GM23338 (cell line): ENCODE results near the gene ODAD2. TPM values are rescaled to one million over a fixed set of nuclear protein-coding genes. Genes with fewer than 3 reads are reported as not detected.

Source experiments
- ATAC-seq: fragments of 200-7000 bp; cut with Tn5 transposase; 3 replicates; pipeline ENCODE4 v1.9.1; 2020
- DNase-seq: peaks from one replicate; pipeline ENCODE4 v3.0.0-alpha.2; 2015; ENCODE audit warnings: low spot score
- H2AFZ ChIP-seq: fragments of 200-600 bp; sonication (generic); 2 replicates; pipeline ENCODE4 v1.8.0; 2016; ENCODE audit warnings: antibody characterized with exemption, mild to moderate bottlenecking, moderate library complexity
- H3F3A ChIP-seq: fragments of 200-600 bp; sonication (generic); replicated peaks from 2 replicates; pipeline ENCODE4 v1.8.0; 2017; ENCODE audit warnings: antibody characterized with exemption, mixed run types, low read depth
- H3K27ac ChIP-seq: fragments of 200-600 bp; sonication (generic); 2 replicates; pipeline ENCODE4 v1.6.1; 2016; ENCODE audit warnings: low read depth
- H3K27me3 ChIP-seq: fragments of 200-600 bp; sonication (generic); 2 replicates; pipeline ENCODE4 v1.8.0; 2016; ENCODE audit warnings: mild to moderate bottlenecking, mixed run types, moderate library complexity; ENCODE audit not compliant: insufficient read depth
- H3K36me3 ChIP-seq: fragments of 200-600 bp; sonication (generic); 2 replicates; pipeline ENCODE4 v1.8.0; 2016; ENCODE audit warnings: mild to moderate bottlenecking; ENCODE audit not compliant: insufficient read depth
- H3K4me1 ChIP-seq: fragments of 200-600 bp; sonication (generic); 2 replicates; pipeline ENCODE4 v1.8.0; 2016; ENCODE audit warnings: mild to moderate bottlenecking, moderate library complexity; ENCODE audit not compliant: insufficient read depth
- H3K4me2 ChIP-seq: fragments of 200-600 bp; sonication (generic); 2 replicates; pipeline ENCODE4 v1.7.1; 2017; ENCODE audit warnings: mixed run types
- H3K4me3 ChIP-seq: fragments of 200-600 bp; sonication (generic); 2 replicates; pipeline ENCODE4 v1.6.1; 2016; ENCODE audit warnings: mixed run types
- H3K79me2 ChIP-seq: fragments of 200-600 bp; sonication (generic); replicated peaks from 2 replicates; pipeline ENCODE4 v1.8.0; 2017; ENCODE audit warnings: mild to moderate bottlenecking; ENCODE audit not compliant: insufficient read depth
- H3K9me2 ChIP-seq: fragments of 200-600 bp; sonication (generic); 2 replicates; pipeline ENCODE4 v1.8.0; 2017; ENCODE audit not compliant: insufficient read depth
- H4K20me1 ChIP-seq: fragments of 200-600 bp; sonication (generic); replicated peaks from 2 replicates; pipeline ENCODE4 v1.8.0; 2017; ENCODE audit warnings: mild to moderate bottlenecking; ENCODE audit not compliant: insufficient read depth
- H3K27ac Mint-ChIP-seq: 2 replicates; pipeline ENCODE4 v1.8.0; 2020; ENCODE audit warnings: inconsistent platforms, mild to moderate bottlenecking, moderate library complexity, mixed read lengths
- H3K27me3 Mint-ChIP-seq: 3 replicates; pipeline ENCODE4 v1.8.0; 2022; ENCODE audit warnings: low read depth, mild to moderate bottlenecking, moderate library complexity, mixed read lengths, inconsistent platforms; ENCODE audit not compliant: insufficient read depth, poor library complexity
- H3K36me3 Mint-ChIP-seq: 3 replicates; pipeline ENCODE4 v1.8.0; 2021; ENCODE audit warnings: low read depth, mild to moderate bottlenecking, inconsistent platforms, moderate library complexity, mixed read lengths
- H3K4me1 Mint-ChIP-seq: 3 replicates; pipeline ENCODE4 v1.8.0; 2020; ENCODE audit warnings: mild to moderate bottlenecking, inconsistent platforms, mixed read lengths
- H3K4me3 Mint-ChIP-seq: 3 replicates; pipeline ENCODE4 v1.8.0; 2021; ENCODE audit warnings: moderate library complexity, mild to moderate bottlenecking, inconsistent platforms, mixed read lengths
- H3K9me3 Mint-ChIP-seq: 3 replicates; pipeline ENCODE4 v1.8.0; 2020; ENCODE audit warnings: moderate library complexity, mild to moderate bottlenecking, inconsistent platforms, mixed read lengths
- CREB1 ChIP-seq: fragments of 250-450 bp; sonication (Bioruptor Pico); IDR thresholded peaks from 2 replicates; pipeline ENCODE4 v1.5.0; 2020; ENCODE audit warnings: low read depth, mild to moderate bottlenecking, moderate library complexity
- CTCF ChIP-seq, 2 experiments: fragments of 200-600 bp in 1 of 2; sonication (generic) in 1 of 2; conservative IDR thresholded peaks; 2 replicates each; pipeline versions ENCODE4 v1.5.1 to v1.6.1; 2016 to 2017; ENCODE audit warnings: antibody characterized with exemption in 2 of 2, low read depth in 2 of 2, mild to moderate bottlenecking in 2 of 2, moderate library complexity in 1 of 2
- ETS1 ChIP-seq: IDR thresholded peaks from 2 replicates; pipeline ENCODE4 v1.6.1; 2016; ENCODE audit warnings: antibody characterized with exemption
- EZH2 ChIP-seq: fragments of 200-600 bp; sonication (generic); IDR thresholded peaks from one replicate; pipeline ENCODE4 v1.8.0; 2017; ENCODE audit warnings: antibody characterized with exemption, mild to moderate bottlenecking, low read depth; ENCODE audit not compliant: unreplicated experiment
- EZH2phosphoT487 ChIP-seq: fragments of 200-600 bp; sonication (generic); IDR thresholded peaks from one replicate; pipeline ENCODE4 v1.8.1; 2018; ENCODE audit warnings: antibody characterized with exemption; ENCODE audit not compliant: unreplicated experiment
- JUNB ChIP-seq: IDR thresholded peaks from one replicate; pipeline ENCODE4 v1.6.1; 2016; ENCODE audit warnings: antibody characterized with exemption; ENCODE audit not compliant: unreplicated experiment
- NANOG ChIP-seq: IDR thresholded peaks from 2 replicates; pipeline ENCODE4 v1.6.1; 2016; ENCODE audit warnings: antibody characterized with exemption, borderline replicate concordance
- POLR2AphosphoS5 ChIP-seq: IDR thresholded peaks from 2 replicates; pipeline ENCODE4 v1.6.1; 2016; ENCODE audit warnings: antibody characterized with exemption, low read depth
- REST ChIP-seq: IDR thresholded peaks from one replicate; pipeline ENCODE4 v1.6.1; 2018; ENCODE audit warnings: antibody characterized with exemption; ENCODE audit not compliant: unreplicated experiment
- STAT1 ChIP-seq: IDR thresholded peaks from one replicate; pipeline ENCODE4 v1.6.1; 2016; ENCODE audit warnings: antibody characterized with exemption; ENCODE audit not compliant: unreplicated experiment
- ZNF114 ChIP-seq: fragments of 250-450 bp; sonication (Bioruptor Pico); IDR thresholded peaks from 2 replicates; pipeline ENCODE4 v1.5.0; 2020; ENCODE audit warnings: mild to moderate bottlenecking, moderate library complexity
- ZNF331 ChIP-seq: fragments of 250-450 bp; sonication (Bioruptor Pico); IDR thresholded peaks from 2 replicates; pipeline ENCODE4 v1.5.0; 2020; ENCODE audit warnings: low read depth, mild to moderate bottlenecking, moderate library complexity
- ZNF462 ChIP-seq: fragments of 250-450 bp; sonication (Bioruptor Pico); IDR thresholded peaks from 2 replicates; pipeline ENCODE4 v1.5.0; 2020; ENCODE audit warnings: mild to moderate bottlenecking, moderate library complexity
- polyA plus RNA-seq: library from polyadenylated mRNA; unstranded; fragments of >200 nt; fragmentation: Nextera tagmentation; extraction: Ambion mirVana; gene quantifications from 2 replicates; pipeline ENCODE4 v1.2.1, GENCODE V29; 2016
- total RNA-seq: library from RNA; depleted of rRNA; stranded (reverse); fragments of >200 nt; shearing (Covaris generic); gene quantifications from 2 replicates; pipeline ENCODE4 v1.2.3, GENCODE V29; 2014

ODAD2 gene
- total and polyA plus RNA-seq, 2 experiments from 2014 or later, result 2.1 to 3.4 TPM

GRCh38 chr10:27997865-27998177 is 1.1 kb downstream of the ODAD2 start:
- Histone ChIP-seq H3K4me3 (peak overlapping the region; percentile 81), H2AFZ (peak overlapping the region; percentile 100), H3F3A (no peaks in the 10 kb centered on the region), H3K27me3 (peaks cover 14% of the 10 kb centered on the region; the same call in 1 of the 2 replicates), H3K36me3 (no peaks in the 10 kb centered on the region), H3K4me1 (peaks cover 28% of the 10 kb centered on the region), H4K20me1 (no peaks in the 10 kb centered on the region), H3K79me2 (no peaks in the 10 kb centered on the region), H3K27ac (no peak overlapping the region), H3K9me2 (no peaks in the 10 kb centered on the region), H3K4me2 (peak overlapping the region; percentile 80)
- ATAC-seq (no peak), DNase-seq (no peak)
- Mint-ChIP-seq H3K27me3 (peaks cover 8% of the 10 kb centered on the region), H3K36me3 (no peaks in the 10 kb centered on the region), H3K9me3 (no peaks in the 10 kb centered on the region), H3K27ac (peak overlapping the region; percentile 53; the same call in 1 of the 2 replicates), H3K4me3 (peak overlapping the region; percentile 88), H3K4me1 (peaks cover 33% of the 10 kb centered on the region)
- TF ChIP-seq REST (no peak), JUNB (no peak), ZNF462 (CRISPR knock-in tag) (no peak), EZH2 (no peak), CREB1 (no peak), ZNF331 (CRISPR knock-in tag) (no peak), POLR2AphosphoS5 (no peak), STAT1 (no peak), ZNF114 (CRISPR knock-in tag) (no peak), NANOG (no peak), CTCF (conservative IDR thresholded peaks at IDR 0.05; ENCODE audit: low read depth in 2 of 2) (no peak), EZH2phosphoT487 (no peak), ETS1 (no peak)
